ENCODE measurements around the gene RPUSD4. TPM values are rescaled to one million over a fixed set of nuclear protein-coding genes. Genes with fewer than 3 reads are reported as not detected.

The RPUSD4 gene
- total and polyA plus RNA-seq, 2 donors (not counting 1 experiment from before 2014, with no cell fraction given): 24.5 to 50.4 TPM

DNA sequence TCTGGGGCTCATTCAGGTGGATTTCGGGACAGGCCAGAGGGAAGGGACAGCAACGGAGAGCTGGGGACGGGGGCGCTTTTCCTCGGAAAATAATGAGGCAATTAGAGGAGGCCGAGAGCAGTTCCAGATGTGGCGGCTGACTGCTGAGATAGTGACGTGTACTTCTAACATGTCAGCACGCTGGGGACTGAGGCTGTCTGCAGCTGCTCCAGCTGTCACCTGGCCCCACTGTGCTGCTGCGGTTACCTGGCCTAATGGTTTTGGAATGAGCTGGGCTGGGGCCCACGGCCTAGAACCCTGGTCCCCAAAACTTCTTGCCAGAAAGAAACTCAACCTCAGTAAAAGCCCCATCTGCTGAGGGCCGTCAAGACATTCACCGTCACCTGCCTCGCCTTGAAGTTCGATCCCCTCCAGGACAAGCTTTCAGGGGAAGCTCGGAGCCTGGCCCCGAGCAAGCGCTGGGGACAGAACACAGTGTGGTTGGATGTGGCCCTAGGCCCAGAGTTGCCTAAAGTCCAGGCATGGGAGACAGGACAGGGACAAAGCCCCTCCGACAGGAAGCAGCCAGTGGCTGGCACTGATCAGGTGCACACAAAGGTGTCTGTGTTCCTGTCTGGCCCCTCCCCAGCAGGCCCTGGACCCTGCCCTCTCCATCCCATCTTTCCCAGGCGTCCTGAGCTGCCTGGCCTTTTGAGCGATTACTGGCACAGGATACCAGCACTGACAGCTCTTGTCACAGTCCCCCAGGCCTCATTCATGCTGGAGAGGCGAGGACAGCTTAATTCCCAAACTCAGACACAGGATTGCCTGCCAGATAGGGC lies 22.1 kb downstream of the RPUSD4 start:
- H3K9me3 Mint-ChIP-seq (ENCODE audit: insufficient read depth): no peaks in the 10 kb centered on the region
- Histone ChIP-seq H3K4me3 (ENCODE audit: control extremely low read depth in 1 of 5, extremely low read depth in 1 of 5, insufficient read depth in 1 of 5, low read depth in 2 of 5, low read length in 4 of 5) (no peak overlapping the region), H3K4me2 (replicated peaks; ENCODE audit: low read depth, low read length, poor library complexity, severe bottlenecking) (peak overlapping the region; percentile 44), H3K79me2 (ENCODE audit: control insufficient read depth, insufficient read depth, low read length) (no peaks in the 10 kb centered on the region), H3K27ac (ENCODE audit: low read length in 2 of 2) (no peak overlapping the region), H2AFZ (ENCODE audit: insufficient read depth, low read depth, low read length, poor library complexity, severe bottlenecking) (no peak overlapping the region), H3K27me3 (replicated peaks in 1 of 4; ENCODE audit: control extremely low read depth in 1 of 4, control insufficient read depth in 3 of 4, insufficient read depth in 4 of 4, low read length in 3 of 4) (no peaks in the 10 kb centered on the region), H3K4me1 (ENCODE audit: control insufficient read depth in 2 of 2, insufficient read depth in 2 of 2, low read length in 2 of 2) (peaks cover 6 to 16% of the 10 kb centered on the region in 2 donors), H4K20me1 (ENCODE audit: control insufficient read depth, insufficient read depth, low read length, poor library complexity, severe bottlenecking) (no peaks in the 10 kb centered on the region), H3K36me3 (replicated peaks in 1 of 2; ENCODE audit: control extremely low read depth in 1 of 2, control insufficient read depth in 1 of 2, extremely low read depth in 1 of 2, insufficient read depth in 2 of 2, low read length in 1 of 2) (peaks cover 0 to 32% of the 10 kb centered on the region in 2 experiments), H3K9ac (ENCODE audit: low read length) (no peak overlapping the region), H3K9me3 (ENCODE audit: control extremely low read depth in 1 of 3, control insufficient read depth in 2 of 3, insufficient read depth in 1 of 3, low read length in 2 of 3) (no peaks in the 10 kb centered on the region)
- peak; percentile 30 for DNase-seq
- TF ChIP-seq, protein P1, sequence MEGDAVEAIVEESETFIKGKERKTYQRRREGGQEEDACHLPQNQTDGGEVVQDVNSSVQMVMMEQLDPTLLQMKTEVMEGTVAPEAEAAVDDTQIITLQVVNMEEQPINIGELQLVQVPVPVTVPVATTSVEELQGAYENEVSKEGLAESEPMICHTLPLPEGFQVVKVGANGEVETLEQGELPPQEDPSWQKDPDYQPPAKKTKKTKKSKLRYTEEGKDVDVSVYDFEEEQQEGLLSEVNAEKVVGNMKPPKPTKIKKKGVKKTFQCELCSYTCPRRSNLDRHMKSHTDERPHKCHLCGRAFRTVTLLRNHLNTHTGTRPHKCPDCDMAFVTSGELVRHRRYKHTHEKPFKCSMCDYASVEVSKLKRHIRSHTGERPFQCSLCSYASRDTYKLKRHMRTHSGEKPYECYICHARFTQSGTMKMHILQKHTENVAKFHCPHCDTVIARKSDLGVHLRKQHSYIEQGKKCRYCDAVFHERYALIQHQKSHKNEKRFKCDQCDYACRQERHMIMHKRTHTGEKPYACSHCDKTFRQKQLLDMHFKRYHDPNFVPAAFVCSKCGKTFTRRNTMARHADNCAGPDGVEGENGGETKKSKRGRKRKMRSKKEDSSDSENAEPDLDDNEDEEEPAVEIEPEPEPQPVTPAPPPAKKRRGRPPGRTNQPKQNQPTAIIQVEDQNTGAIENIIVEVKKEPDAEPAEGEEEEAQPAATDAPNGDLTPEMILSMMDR (IDR thresholded peaks at IDR 0.05): no peak
- TF ChIP-seq EZH2 (IDR thresholded peaks at IDR 0.05; ENCODE audit: borderline replicate concordance, insufficient read depth, low read depth, low read length, poor library complexity, severe bottlenecking): no peak
- WGBS (ENCODE audit: insufficient coverage): 84% methylated on average over 19 of the region's 22 CpGs
- peaks cover 22% of the 10 kb centered on the region for H3K4me1 Mint-ChIP-seq
- intact Hi-C loops (cut with micrococcal nuclease): no loop called here
- ChIA-PET POLR2A (no interaction called here), CTCF (no interaction called here)
- no peak overlapping the region for H3K27ac Mint-ChIP-seq
- peak overlapping the region; percentile 50 for H3K4me3 Mint-ChIP-seq
- ATAC-seq (ENCODE audit: low read depth): peak; percentile 36
- no peaks in the 10 kb centered on the region for H3K27me3 Mint-ChIP-seq

Measured in B cell (primary cell).